ENCODE data around the gene PAPPA.

- TF ChIP-seq POLR2AphosphoS5 (IDR thresholded peaks at IDR 0.05): no peak
- no peak for TF ChIP-seq CTCF (IDR thresholded peaks at IDR 0.05)
- no peak for TF ChIP-seq EP300 (IDR thresholded peaks at IDR 0.05)
Observed at GRCh38 chr9:116449949-116450348, 296.4 kb downstream of the PAPPA start.
